ENCODE measurements around the gene C17orf114.

C17orf114 gene

DNA sequence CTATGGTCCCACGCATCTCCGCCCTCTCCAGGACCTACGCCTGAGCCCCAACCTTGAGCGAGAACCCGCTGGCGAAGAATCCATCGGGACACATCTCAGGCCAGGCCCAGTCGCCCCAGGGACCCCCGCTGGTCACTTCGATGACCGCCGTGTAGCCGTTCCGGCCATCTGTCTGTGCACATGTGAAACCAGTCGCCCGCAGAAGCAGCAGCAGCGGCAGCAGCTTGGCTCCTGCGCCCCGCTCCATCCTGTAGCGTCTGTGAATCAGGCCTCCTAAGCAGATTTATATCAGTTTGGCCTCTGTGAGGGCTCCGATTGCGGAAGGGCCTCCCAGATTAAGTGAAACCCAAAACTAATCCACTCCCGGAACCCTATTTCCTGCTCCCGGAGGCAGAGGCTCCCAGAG is 16.0 kb downstream of the C17orf114 start, which contains the start of gene VMO1:
Gene VMO1, minus strand, starts transcription at position 259 of the 406 bp plus-strand sequence. Its CDS starts 12 bp downstream, at position 247.
- no peak for DNase-seq

DNA sequence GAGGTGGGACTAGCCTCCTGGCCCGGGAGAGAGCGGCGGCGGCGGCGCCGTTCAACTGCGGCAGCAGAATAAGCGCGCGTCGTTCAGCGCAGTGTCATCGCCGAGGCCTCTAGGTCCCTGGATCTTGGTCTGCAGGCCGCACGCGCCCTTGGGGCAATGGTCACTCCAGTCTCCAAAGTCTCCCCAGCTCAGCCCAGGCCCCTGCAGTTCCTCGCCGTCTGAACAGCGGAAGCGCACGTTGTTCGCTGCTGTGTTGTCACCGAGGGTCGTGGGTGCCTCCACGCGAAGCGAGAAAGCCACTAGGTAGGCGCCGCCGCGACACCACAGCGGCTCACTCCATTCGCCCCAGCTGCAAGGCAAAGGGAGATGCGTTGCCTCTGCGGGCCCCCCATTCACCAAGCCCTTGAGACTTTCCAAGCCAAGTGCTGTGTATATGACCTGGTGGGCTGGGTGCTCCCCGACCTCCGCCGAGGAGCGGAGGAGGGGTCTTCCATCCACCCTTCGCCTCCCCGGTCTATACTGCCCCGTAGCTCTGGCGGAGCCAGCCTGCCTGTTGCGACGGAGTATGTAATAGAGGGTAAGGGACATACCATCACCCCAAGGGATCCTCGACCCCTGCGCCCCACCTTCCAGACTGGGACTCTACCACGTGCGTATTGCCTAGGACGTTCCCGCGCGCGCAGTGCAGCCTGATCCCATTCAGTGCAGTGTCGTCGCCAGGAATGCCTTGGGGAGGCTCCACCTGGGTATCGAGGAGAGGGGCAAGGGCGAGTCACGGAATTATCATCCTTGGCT is 16.6 kb downstream of the C17orf114 start:
- DNase-seq = no peak

DNA sequence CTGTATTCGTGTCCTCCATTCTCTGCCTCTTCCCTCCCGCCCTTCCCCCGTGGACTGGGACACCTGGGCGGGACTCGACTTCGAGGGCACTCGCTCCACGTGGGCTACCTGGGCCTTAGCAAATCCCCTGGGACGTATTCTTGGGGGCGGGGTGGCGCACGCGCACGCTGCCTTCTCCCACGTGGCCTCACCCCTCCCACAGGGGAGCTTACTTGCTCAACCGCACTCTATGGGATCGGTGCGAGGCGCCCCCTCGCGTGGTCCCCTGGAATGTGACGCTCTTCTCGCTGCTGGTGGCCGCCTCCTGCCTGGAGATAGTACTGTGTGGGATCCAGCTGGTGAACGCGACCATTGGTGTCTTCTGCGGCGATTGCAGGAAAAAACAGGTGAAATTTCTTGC is 19.5 kb downstream of the C17orf114 start:
- no peak for DNase-seq

DNA sequence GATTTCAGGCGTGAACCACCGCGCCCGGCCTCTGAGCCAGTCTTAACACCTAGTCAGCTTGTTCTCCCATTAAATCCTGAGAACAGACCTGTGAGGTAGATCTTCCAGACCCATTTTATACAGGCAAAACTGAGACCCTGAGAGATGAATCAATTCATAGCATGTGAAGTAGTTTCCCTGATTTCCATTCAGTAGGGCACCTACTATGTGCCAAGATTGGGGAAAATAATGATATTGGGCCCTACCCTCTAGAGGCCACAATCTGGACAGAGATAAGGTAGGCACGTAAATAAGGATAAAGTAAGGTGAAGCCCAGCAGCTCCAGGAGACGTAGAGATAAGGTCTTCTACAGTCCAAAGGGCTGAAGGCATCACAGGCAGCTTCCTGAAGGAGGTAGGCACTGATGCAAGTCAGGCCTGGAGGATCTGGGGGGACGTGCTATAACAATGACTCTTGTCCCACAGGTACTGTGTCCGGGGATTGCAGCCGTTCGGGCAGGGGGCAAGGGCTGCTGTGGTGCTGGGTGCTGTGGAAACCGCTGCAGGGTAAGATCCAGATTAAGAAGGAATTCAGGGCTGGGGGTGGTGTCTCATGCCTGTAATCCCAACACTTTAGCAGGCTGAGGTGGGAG is 21.7 kb downstream of the C17orf114 start:
- no peak for DNase-seq

DNA sequence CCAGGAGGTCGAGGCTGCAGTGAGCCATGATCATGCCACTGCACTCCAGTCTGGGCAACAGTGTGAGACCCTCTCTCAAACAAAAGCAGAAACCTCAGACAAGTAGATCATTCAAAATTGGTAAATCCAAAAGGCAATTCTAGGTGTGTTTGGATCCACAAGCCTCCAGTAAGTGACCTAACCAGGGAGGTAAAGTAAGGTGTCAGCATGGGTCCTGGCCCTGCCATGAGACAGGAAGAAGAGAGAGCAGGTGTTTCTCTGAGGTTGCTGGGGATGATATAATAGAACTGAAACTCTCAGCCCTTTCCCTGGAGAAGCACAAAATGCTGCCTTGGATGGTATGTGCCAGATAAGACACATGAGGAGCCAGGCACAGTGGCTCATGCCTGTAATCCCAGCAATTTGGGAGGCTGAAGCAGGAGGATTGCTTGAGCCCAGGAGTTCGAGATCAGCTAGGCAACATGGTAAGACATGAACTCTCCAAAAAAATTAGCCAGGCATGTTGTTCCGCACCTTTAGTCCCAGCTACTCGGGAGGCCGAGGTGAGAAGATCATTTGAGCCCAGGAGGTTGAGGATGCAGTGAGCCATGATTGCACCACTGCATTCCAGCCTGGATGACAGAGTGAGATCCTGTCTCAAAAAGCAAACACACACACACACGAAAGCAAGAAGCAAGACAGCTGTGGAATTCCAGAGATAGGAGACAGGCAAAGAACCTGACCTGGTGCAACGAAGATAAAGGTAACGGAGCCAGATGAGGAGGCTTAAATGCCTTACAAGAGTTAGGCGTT is 24.0 kb downstream of the C17orf114 start:
- DNase-seq = no peak

DNA sequence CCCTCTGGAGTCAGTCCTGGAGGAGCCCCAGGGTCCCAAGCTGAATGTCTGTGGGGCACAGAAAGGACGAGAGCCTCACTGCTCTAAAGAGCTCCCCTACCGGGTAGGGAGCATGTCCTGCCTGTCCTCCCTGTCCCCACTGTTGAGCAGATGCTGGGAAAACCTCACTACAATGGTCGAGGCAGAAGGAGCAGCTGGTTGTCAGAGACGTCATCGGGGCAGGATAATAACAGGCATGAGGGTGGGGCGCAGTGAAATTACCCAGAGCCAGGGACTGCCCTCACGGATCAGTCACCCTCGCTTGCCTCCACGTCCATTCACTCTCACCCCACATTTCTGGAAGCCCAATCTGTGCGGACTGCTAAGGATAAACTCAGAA is 29.9 kb downstream of the C17orf114 start:
- DNase-seq = no peak

DNA sequence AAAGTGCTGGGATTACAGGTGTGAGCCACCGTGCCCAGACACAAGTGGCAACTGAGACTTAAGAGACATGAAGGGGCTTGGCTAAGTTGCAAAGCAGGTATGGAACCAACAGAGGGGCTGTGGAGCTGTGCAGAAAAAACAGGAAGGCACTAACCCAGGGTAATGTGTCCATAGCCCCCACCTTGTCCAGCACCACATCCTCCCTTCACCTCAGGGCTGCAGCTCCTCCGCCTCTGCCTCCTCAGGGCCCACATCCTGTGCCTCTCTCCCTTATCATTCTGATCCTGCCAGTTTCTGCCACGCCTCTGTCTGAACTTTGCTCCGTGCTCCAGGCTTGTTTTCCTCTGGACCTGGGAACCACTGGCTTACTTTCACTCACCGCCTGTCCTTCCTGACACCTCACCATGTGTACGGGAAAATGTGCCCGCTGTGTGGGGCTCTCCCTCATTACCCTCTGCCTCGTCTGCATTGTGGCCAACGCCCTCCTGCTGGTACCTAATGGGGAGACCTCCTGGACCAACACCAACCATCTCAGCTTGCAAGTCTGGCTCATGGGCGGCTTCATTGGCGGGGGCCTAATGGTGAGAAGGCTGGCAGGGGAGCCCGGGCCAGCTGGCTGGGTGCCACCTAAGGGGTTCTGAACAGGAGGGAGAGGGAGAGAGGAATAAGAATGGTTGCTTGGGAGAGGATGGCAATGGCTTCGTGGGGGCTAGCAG is 30.5 kb downstream of the C17orf114 start, which contains the start of gene TM4SF5:
Gene TM4SF5, plus strand, starts transcription at position 368 of the 716 bp plus-strand sequence. Its CDS starts 37 bp downstream, at position 405.
- DNase-seq = no peak

DNA sequence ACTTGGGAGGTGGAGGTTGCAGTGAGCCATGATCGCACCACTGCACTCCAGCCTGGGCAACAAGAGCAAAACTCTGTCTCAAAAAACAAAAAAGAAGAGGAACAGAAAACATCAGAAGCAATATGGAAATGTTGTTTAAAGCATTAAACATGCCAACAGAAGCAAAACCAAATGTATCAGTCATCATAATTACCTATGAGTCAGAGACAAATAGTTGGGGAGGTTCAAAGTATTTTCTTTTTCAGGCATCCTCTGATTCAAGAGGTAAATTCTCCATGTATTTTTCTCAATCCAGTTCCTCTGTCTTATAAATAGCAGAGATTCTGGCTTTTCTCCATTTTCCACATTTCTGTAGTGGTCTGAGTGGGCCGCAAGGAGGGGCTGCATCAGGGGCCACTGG is 32.5 kb downstream of the C17orf114 start:
- no peak for DNase-seq

DNA sequence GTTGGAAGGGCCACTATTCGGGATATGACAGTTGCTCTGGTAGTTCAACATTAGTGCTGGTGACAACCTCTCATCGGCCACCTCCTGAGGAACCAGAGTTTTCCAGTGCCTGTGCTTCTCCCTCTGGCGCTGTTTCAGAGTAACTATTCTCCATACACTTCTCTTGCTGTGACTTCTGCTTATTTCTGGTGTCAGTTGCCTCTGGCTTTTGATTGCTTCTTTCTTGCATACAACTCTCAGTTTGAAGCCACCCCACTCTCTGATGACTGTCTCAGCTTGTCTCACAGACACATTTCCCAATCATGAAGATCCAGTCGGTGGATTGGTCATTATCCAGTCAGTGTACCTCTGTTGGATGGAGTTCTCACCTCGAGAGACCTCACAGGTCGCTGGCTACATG is 33.8 kb downstream of the C17orf114 start:
- DNase-seq = no peak

DNA sequence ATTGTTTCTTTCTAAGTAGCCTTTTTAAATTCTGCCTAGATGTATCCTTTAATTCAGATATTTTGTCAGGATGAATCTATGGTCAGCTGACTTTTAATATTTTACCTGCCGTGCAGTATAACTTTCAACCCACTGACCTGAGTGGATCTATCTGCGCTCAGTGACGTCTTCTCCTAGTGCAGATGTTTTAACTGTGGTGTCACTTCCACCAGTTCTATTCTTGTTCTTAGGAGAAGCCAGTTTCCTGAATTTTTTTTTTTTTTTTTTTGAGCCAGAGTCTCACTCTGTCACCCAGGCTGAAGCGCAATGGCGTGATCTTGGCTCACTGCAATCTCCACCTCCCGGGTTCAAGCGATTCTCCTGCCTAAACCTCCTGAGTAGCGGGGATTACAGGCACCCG is 35.4 kb downstream of the C17orf114 start:
- DNase-seq = no peak

DNA sequence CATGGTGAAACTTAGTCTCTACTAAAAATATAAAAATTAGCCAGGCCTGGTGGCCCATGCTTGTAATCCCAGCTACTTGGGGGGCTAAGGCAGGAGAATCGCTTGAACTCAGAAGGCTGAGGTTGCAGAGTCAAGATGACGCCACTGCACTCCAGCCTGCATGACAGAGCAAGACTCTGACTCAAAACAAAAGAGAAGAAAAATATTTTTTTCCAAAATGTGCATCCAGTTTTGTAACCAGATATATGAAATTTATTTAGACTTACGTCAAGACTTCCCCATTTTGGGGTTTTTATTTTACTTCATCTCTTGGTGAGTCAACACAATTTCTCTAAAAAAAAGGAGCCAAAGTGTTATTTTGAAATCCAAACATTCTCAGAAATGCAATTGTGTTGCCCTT is 35.9 kb downstream of the C17orf114 start:
- DNase-seq = no peak

DNA sequence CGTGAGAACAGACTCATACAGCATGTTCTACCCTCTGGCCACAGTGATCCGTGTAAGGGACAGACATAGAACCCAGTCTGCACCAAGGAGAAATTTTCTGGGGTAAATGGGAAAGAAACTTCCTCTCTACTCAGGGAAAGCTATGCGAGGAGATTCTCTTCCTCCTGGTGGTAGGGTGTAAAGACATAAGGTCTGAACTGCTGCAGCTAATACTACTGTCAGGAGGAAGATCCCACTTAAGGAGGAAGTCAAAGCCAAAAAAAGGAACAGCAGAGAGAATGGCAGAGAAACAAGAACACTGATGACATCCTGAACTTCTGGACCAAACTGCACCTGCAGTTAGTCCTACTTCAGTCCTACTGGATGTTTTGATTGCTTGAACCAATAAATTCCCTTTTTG is 37.5 kb downstream of the C17orf114 start:
- no peak for DNase-seq

DNA sequence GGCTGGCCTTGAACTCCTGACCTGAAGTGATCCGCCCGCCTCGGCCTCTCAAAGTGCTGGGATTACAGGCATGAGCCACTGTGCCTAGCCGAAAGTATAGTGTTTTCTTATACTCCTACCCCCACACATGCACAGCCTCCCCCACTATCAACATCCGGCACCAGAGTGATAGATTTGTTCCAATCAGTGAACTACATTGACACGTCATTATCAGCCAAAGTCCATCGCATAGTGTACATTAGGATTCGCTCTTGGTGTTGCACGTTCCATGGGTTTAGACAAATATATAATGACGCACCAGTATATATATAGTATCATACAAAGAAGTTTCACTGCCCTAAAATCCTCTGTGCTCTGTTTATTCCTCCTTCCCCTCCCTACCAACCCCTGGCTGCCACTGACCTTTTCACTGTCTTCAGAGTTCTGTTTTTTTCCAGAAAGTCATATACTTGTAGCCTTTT is 42.3 kb downstream of the C17orf114 start:
- no peak for DNase-seq

DNA sequence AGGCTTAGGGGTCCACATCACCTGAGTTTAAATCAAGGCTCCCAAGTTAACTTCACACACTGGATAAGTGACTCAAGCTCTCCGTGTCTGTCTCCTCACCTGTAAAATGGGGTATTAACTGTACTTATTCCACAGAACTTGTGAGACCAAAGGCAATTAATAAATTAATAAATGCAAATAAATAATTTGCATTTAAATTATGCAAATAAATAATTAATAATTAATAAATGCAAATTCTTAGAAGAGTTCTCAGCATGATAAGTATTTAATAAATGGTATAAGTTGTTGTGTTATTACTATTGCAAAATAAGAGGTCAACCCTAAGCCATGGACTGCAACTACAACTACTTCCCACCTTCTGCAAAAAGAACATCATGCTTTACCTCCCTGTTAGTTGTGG is 48.7 kb downstream of the C17orf114 start:
- DNase-seq = no peak

DNA sequence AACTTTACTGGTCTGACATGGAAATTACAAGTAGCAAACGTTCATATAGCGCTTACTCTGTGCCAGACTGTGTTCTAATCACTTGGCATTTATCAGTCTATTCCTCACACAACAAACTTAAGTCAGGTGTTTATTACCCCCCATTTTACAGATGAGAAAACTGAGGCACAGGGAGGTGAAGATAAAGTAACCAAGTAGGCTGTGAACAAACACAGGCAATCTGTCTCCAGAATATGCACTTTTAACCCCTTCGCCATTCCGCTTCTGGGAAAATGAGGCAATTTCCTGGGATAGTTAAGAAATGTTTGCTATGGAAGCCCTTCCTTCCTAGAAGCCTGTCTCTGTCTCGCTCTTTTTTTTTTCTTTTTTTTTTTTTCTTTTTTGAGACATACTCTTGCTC is 50.2 kb downstream of the C17orf114 start:
- DNase-seq = no peak
